CD1c-positive myeloid dendritic cell (primary cell): Measurements from ENCODE around the gene CARMIL3.
"Not testable (repeated sequence)": the region's sequence is repeated elsewhere in the genome, so short reads cannot be mapped to it uniquely, and the experiment has no call there.

ENCODE experiments used
- DNase-seq: peaks from one replicate; pipeline ENCODE4 v3.0.0-alpha.2; 2016; ENCODE audit errors: extremely low spot score

The CARMIL3 gene

DNA sequence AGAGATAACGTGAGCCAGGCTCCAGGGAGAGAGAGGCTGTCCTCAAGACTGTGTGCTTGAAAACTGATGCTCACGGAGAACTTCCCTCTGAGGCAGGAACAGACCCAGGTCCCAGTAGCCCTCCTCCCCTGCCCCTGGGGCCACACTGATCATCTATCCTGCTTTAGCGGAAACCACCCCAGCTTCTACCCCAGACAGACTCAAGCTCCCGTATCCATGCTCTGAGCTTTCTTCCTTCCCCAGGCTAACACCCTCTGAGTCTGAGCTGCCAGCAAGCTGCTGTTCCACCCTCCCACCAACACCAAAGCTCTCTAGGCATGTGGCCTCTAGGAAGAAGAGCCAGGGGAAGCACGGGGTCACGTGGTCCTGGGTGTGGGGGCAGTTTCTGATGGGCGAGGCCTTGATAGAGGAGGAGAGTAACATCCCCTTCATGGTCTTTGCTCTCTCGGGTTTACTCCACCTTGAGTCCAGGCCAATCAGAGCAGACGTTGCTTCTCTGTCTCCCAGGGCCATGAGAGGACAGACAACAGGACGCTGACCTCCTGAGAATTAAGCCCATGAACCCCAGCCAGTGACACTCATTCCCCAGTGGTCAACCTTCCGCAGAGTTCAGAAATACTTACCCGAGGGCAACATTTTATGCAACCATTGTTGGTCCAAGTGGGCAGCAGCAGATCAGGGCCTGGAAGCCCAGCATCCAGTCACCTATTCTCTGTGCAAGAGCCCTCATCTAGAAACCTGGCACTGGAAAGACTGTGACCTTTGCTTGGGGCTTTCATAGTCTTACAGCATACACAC is 43.7 kb downstream of the CARMIL3 start:
- peak; percentile 85 for DNase-seq

GRCh38 chr14:24096545-24097181 is 44.9 kb downstream of the CARMIL3 start:
- DNase-seq, result no peak

DNA sequence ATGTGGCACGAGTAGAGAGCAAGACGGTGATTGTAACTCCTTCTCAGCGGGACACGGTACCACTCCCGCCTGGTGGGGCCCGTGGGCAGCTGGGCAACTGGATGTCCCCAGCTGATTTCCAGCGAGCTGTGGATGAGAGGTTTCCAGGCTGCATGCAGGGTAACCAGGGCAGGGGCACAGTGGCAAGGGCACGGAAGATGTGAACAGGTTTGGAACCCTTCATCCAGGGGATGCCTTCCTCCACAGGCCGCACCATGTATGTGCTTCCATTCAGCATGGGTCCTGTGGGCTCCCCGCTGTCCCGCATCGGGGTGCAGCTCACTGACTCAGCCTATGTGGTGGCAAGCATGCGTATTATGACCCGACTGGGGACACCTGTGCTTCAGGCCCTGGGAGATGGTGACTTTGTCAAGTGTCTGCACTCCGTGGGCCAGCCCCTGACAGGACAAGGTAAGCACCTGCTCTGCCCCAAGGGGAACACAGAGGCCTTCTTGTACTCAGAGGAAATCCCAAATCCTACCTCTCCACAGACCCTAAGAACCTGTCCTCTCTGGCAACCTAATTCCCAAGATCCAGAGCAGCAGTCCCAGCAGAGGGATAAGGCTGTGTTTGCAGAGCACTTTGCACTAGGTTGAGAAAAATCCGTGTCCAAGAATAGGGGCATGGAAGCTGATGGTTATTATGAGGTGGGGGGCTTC is 46.6 kb downstream of the CARMIL3 start:
- DNase-seq, result no peak

DNA sequence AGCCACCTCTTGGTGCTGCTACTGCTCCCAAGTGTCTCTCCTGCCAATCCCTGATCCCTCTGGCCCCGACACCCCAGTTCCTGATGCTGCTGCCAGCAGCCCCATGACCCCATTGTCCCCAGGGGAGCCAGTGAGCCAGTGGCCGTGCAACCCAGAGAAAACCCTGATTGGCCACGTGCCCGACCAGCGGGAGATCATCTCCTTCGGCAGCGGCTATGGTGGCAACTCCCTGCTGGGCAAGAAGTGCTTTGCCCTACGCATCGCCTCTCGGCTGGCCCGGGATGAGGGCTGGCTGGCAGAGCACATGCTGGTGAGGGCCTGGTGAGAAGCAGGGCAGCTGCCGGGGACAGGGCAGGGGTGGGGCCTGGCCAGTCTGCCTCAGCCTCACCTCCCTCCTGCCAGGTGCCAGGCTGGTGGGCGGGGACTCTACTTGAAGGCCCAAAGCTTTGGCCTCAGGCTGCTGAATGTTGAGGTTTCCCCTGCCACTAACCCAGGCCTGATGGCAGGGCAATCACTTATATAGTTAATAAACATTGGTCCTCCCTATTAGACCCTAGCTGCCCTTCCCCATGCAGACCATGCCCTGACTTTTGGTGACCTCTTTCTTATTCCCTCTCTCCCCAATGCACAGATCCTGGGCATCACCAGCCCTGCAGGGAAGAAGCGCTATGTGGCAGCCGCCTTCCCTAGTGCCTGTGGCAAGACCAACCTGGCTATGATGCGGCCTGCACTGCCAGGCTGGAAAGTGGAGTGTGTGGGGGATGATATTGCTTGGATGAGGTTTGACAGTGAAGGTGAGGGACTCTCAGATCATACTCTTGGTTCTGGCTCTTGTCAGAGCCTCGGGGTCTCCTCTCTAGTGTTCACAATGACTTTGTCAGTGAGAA is 47.4 kb downstream of the CARMIL3 start:
- no peak for DNase-seq

GRCh38 chr14:24100197-24100981 is 48.6 kb downstream of the CARMIL3 start:
- DNase-seq, result peak; percentile 10

DNA sequence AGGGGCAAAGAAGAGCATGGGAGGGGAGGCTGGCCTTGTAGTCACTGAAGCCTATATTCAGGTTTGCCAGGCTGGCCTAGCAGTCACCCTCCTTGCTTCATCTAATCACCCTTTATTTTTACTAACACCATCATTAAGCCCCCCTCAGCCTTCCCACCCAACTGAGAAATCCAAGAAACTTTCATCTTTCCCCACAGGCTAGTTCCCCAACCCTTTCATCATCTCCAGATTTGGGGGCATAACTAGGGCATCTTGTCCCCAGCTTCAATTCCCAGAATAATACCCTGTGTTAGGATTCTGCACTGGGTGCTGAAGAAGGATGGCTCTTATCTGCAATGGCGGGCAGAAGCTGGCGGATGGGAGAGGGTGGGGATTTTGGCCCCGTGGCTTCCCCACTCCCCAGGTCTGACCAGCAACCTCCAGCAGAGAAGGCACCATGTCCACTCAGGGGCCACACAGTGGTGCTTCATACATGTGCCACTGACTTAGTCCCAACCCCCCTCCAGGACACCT is 49.2 kb downstream of the CARMIL3 start:
- DNase-seq, result no peak

GRCh38 chr14:24102357-24103048 is 50.7 kb downstream of the CARMIL3 start:
- no peak for DNase-seq

- no peak for DNase-seq
Measured at GRCh38 chr14:24103451-24103850, 51.6 kb downstream of the CARMIL3 start.

GRCh38 chr14:24105609-24106239 is 53.9 kb downstream of the CARMIL3 start:
- DNase-seq, result not testable (repeated sequence)

DNA sequence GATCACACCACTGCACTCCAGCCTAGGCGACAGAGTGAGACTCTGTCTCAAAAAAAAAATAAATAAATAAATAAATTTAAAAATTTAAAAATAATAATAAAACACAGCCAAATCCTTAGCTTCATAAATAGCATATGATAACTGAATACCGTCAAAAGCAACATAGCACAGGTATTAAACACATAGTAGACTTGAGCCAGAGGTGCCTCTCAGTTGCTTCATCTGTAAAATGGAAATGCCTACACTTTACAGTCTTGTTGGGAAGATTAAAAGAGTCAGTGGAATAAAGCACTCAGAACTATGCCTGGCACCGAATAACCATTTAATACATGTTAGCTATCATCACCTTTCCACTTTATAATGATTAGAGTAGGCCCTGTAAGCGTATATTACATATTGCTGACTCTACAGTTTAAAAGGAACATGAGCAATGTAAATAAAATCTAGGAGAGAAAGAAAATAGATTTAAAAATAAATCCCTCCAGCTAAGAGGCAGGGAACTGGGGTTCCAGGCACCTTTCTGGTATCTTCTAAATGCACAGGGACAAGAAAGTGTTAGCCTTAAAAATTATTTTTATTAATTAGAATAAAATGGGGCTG is 55.0 kb downstream of the CARMIL3 start:
- DNase-seq, result no peak

DNA sequence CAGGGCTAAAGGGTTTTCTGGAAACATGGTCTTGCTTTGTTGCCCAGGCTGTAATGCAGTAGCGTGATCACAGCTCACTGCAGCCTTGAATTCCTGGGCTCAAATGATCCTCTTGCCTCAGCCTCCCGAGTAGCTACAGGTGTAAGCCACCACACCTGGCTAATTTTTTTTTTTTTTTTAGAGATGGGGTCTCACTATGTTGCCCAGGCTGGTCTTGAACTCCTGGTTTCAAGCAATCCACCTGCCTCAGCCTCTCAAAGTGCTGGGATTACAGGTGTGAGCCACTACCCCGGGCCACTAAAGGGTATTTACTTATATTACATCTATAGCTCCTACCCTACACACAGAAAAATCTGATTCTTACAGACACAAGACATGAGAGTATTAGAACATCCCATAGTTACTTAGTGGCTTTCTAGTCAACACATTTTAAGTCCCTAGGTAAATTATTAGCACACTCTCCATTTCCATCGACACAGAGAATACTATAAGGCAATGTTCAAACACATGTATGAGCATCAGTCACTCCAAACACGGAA is 56.6 kb downstream of the CARMIL3 start:
- DNase-seq, result no peak

GRCh38 chr14:24110060-24110459 is 58.3 kb downstream of the CARMIL3 start:
- no peak for DNase-seq

DNA sequence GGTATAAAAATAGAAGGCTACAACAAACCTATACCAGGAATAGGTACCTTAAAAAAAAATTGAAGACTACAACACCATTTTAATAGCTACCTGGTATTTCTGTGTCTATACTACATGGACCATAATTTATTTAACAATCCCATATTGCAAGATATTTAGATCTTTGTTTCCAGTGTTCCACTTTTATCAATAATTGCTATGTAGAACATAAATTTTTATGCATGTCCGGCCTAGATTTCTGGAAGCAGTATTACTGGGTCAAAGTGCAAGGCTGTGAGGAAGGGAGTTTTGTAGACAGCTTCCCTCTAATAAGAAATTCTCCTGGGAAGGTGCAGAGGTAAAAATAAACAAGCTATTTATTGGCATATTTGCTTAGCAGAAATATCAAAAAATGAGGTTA is 58.7 kb downstream of the CARMIL3 start:
- DNase-seq, result no peak

DNA sequence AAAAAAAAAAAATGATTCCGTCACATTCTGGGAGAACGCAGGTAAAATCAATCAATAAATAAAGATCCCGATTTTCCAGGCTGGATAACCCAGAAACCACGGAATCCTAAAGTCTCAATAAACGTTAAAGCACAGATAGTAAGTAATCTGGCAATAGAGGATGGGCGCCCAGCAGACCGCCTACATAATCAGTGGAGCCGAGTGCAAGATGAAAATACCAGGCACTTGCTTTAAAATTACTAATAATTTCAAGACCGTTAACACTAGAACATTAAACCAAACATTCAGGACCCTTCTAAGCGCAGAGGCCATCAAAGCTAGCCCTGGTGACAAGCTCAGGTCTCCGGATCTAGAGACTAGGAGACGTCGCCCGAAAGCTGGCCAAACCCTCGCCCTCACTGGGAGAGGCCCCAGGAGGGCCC is 61.6 kb downstream of the CARMIL3 start:
- DNase-seq, result peak; percentile 11

DNA sequence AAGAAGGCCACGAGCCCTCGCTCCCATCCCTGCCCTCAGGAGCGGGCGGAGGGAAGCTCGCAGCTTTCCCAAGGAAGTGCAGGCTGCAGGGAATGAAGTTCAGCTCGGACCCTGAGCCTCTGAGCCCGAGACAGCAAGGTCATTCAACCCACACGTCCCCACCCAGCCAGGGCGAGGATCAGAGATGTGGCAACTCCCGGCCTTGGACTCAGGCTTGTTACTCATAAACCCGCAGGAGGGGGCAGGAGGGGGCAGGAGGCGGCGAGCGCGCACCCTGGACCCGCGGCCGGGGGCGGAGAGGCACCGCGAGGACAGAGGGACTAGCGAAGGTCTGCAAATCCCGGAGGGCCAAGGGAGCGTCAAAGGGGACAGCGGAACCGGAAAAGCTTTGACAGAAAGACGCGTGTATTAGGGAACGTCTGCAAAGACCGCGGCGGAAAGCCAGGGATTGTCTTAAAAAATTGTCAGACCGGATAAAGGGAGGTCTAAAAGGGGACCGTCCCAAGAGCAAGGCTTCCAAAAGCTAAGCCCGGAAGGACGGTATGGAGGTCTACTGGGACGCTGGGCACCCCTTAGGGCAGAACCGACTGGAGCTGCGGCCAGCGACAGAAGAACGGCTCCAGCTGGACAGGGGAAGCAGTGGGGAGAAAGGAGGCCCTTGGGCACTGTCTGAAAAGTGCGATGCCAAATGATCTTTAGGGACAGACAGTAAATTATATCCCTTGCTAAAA is 62.2 kb downstream of the CARMIL3 start:
- DNase-seq, result peak; percentile 96

GRCh38 chr14:24114532-24115421 is 63.0 kb downstream of the CARMIL3 start, which contains the start of the genes DCAF11 and NRL:
TSS of gene DCAF11 (plus strand) at chr14:24114777. CDS start at chr14:24115595, 818 bp downstream.
TSS of gene NRL (minus strand) at chr14:24114949. CDS start at chr14:24082848, 32,101 bp downstream.
- DNase-seq, result peak; percentile 99
